A549 (cell line): Measurements from ENCODE around the gene RFX6.

Experiments used
- CEBPB ChIP-seq, 2 experiments: fragments of >200 bp in 1 of 2; sonication (Bioruptor Twin) in 1 of 2; formaldehyde crosslinking in 1 of 2; IDR thresholded peaks; 2 replicates each; pipeline ENCODE4 v1.6.1; 2012 to 2016
- CHD2 ChIP-seq: fragments of 150-350 bp; IDR thresholded peaks from 2 replicates; pipeline ENCODE4 v1.6.1; 2014; ENCODE audit warnings: low read length; ENCODE audit not compliant: partially characterized antibody
- CTCF ChIP-seq: fragments of >200 bp; sonication (Bioruptor Twin); formaldehyde crosslinking; IDR thresholded peaks from 3 replicates; pipeline ENCODE4 v1.5.1; 2016
- E2F6 ChIP-seq: IDR thresholded peaks from 2 replicates; pipeline ENCODE4 v1.6.1; 2012; ENCODE audit warnings: low read depth, borderline replicate concordance
- EP300 ChIP-seq, 2 experiments: fragments of >200 bp; sonication (Bioruptor Twin); formaldehyde crosslinking; IDR thresholded peaks; 2 replicates in 1 of 2; 3 replicates in 1 of 2; pipeline ENCODE4 v1.6.1; 2016 to 2017
- POLR2A ChIP-seq: IDR thresholded peaks from 2 replicates; pipeline ENCODE4 v1.6.1; 2012; ENCODE audit warnings: mild to moderate bottlenecking, low read length
- SREBF2 ChIP-seq: fragments of 450-650 bp; IDR thresholded peaks from 2 replicates; pipeline ENCODE4 v1.6.1; 2014; ENCODE audit warnings: mild to moderate bottlenecking, moderate library complexity
- USF2 ChIP-seq: fragments of 450-650 bp; IDR thresholded peaks from 2 replicates; pipeline ENCODE4 v1.6.1; 2014; ENCODE audit warnings: antibody characterized with exemption
- ZFP36 ChIP-seq: fragments of 450-650 bp; IDR thresholded peaks from 2 replicates; pipeline ENCODE4 v1.6.1; 2014; ENCODE audit warnings: borderline replicate concordance; ENCODE audit not compliant: partially characterized antibody
- TF ChIP-seq, protein P1 (sequence below): fragments of 200-600 bp; sonication (generic); IDR thresholded peaks from 2 replicates; pipeline ENCODE4 v1.6.1; 2016; ENCODE audit warnings: antibody characterized with exemption, mild to moderate bottlenecking, moderate library complexity

- TF ChIP-seq CTCF (no peak), CEBPB (IDR thresholded peaks at IDR 0.05) (no peak), POLR2A (no peak), CHD2 (no peak), SREBF2 (no peak), EP300 (IDR thresholded peaks at IDR 0.05) (no peak), ZFP36 (no peak), USF2 (no peak), E2F6 (no peak)
- TF ChIP-seq, protein P1, sequence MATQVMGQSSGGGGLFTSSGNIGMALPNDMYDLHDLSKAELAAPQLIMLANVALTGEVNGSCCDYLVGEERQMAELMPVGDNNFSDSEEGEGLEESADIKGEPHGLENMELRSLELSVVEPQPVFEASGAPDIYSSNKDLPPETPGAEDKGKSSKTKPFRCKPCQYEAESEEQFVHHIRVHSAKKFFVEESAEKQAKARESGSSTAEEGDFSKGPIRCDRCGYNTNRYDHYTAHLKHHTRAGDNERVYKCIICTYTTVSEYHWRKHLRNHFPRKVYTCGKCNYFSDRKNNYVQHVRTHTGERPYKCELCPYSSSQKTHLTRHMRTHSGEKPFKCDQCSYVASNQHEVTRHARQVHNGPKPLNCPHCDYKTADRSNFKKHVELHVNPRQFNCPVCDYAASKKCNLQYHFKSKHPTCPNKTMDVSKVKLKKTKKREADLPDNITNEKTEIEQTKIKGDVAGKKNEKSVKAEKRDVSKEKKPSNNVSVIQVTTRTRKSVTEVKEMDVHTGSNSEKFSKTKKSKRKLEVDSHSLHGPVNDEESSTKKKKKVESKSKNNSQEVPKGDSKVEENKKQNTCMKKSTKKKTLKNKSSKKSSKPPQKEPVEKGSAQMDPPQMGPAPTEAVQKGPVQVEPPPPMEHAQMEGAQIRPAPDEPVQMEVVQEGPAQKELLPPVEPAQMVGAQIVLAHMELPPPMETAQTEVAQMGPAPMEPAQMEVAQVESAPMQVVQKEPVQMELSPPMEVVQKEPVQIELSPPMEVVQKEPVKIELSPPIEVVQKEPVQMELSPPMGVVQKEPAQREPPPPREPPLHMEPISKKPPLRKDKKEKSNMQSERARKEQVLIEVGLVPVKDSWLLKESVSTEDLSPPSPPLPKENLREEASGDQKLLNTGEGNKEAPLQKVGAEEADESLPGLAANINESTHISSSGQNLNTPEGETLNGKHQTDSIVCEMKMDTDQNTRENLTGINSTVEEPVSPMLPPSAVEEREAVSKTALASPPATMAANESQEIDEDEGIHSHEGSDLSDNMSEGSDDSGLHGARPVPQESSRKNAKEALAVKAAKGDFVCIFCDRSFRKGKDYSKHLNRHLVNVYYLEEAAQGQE = no peak
These were observed 701 bp downstream of the RFX6 start for GRCh38 chr6:116877743-116878142.
